GM21526 (cell line): ENCODE results near the gene ELFN2.
"Not testable (repeated sequence)": the region's sequence is repeated elsewhere in the genome, so short reads cannot be mapped to it uniquely, and the experiment has no call there.

ENCODE experiments used
- ATAC-seq: cut with Tn5 transposase; IDR thresholded peaks from one replicate; pipeline ENCODE4 v1.9.1; 2021; ENCODE audit warnings: moderate library complexity; ENCODE audit not compliant: unreplicated experiment, low FRiP score

ELFN2 gene

DNA sequence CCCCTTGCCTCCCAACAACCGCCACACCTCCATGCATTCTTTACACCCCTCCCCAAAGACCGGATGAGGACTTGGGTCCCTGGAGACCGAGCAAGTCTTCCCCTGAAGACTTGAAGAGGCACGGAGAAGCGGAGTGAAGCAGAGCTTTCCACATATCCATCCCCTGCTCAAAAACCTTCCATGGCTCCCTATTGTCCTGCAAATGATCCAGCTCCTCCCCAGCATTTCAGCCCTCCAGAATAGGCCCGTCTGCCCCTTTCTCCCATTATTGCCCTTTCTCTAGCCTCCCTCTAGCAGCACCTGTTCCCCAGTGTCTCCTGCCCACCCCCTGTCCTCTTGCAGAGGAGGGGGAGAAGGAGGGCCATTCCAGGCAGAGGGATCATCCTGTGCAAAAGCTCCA lies 85.2 kb downstream of the ELFN2 start:
- ATAC-seq, result no peak

DNA sequence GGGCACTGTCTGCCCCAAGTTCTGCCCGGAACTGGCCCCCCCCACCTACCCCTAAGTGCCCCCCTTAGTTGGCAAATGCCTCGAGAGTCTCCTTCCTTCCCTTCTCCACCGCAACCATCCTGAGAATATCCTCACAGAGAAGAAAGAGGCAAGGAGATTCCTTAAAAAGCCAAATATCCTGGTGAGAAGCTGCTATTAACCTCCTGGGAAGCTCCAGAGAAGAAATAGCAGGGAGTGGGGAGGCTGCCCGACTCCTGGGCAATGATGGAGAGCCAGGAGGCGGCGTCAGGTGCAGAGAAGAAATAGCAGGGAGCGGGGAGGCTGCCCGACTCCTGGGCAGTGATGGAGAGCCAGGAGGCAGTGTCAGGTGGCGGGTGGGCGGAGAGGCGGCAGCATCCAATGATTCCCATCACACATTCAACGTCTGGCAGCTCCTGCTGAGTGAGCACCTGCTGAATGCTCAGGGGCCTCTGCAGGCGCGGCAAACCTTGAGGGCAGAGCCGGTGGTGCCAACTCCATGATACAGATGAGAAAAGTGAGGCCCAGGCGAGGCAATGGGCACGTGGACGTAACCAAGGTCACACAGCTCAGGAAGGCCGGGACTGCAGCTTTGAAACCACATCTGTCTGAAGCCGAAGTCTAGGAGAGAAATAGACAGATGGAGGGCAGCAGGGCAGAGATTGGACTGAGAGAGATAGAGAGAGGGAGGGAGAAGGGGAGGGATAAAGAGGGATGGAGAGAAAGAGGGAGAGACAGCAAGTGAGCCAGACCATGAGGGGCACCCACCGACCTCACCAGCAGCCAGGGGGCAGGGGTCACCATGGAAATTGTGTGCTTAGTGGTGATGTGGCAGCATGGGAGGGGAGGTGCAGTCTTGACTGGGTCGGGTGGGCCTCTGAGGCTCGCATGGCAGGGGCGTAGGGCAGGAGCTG lies 86.7 kb downstream of the ELFN2 start:
- ATAC-seq, result no peak

DNA sequence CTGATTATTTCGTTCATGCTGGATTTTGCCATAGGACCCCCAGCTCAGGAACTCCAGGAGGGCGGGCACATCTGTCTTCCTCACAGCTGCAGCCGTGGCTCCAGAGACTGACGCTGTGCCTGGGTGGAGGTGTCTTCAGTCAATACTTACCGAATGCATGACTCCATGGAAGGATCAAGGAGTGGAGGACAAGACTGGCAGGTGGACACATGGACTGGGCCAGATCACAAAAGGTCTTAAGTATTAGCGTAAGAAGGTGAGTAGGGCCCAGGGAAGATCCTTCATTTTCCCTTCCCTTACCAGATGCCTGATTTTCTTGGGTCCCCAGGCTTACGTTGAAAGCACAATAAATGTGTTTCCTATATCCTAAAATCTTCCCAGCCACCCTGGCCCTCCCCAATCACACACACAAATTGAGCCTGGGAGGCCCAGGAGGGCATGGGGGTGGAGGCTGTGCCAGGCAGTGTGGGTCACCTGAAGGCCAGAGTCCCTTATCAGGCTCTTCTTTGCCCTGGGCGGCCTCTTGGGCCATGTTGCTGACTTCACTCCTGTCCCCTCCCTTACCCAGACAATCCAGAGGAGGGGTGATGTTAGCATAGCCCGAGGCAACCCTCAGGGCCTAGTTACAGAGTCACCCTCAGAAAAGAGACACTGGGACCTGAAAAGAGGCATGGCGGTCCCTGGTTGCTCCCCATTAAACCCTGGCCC lies 88.6 kb downstream of the ELFN2 start:
- no peak for ATAC-seq

DNA sequence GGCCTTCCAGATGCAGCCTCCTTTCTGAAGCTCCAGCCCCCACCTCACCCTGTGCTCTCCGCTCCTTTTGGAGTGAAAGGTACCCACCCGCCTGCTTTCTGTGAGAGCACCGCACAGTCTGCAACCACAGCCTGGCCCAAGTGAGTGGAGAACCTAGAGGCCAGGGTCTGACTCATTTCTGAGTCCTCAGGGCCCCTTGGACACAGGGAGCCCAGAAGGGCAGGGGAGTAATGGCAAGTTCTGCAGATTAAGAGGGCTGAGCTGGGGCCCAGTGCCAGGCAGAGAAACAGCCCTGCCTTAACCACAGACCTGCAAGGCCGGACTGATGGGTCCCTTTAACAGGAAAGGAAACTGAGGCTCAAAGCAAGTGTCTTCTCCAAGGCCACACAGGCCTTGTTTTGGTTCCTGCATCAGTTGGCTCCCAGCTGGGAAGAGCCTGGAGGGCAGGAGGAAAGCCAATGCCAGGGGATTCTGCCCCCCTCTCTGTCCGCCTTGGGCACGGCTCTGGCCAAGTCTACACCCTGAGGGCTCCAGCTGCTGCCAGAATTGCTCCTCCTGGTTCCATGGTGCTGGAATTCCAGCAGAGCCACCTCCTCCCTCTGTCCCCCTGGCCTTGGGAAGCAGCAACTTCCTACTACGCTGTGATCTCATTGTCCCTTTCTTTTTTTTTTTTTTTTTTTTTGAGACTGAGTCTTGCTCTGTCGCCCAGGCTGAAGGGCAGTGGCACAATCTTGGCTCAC lies 89.9 kb downstream of the ELFN2 start:
- ATAC-seq, result no peak

DNA sequence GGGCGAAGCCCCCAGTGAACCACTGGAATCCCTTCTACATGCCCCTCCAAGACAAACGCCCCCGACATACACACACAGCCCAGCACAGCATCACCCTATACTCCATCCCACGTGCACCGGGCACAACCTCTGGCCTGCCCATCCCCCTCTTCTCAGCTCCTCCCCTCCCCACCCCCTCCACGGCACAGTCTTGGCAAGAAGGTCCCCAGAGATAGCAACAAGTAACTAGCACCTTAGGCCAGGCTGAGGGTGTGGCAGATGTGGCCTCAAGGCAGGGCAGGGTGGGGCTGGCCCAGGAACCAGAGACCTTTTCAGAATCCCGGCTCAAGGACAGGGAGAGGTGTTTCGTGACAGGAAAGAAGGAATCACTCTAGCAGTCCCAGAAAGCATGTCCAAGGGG lies 90.7 kb downstream of the ELFN2 start:
- no peak for ATAC-seq

DNA sequence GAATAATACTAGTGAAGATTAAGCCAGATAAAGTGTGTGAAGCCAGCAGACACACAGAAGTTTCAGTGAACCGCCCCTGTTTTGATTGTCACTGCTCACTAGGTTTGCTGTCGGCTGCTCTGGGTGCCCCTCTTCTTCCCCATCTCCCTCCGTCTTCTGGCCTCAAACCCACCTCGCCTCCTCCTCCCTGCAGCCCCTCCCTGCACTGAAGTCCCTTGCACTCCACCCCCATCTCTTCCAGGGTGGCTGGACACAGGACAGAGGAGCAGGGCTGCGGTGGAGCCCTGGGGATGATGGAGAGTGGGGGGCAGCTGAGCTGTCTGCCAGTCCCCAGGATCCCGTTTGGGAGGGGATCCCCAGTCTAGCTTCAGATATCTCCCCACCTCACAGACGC lies 91.5 kb downstream of the ELFN2 start:
- no peak for ATAC-seq

DNA sequence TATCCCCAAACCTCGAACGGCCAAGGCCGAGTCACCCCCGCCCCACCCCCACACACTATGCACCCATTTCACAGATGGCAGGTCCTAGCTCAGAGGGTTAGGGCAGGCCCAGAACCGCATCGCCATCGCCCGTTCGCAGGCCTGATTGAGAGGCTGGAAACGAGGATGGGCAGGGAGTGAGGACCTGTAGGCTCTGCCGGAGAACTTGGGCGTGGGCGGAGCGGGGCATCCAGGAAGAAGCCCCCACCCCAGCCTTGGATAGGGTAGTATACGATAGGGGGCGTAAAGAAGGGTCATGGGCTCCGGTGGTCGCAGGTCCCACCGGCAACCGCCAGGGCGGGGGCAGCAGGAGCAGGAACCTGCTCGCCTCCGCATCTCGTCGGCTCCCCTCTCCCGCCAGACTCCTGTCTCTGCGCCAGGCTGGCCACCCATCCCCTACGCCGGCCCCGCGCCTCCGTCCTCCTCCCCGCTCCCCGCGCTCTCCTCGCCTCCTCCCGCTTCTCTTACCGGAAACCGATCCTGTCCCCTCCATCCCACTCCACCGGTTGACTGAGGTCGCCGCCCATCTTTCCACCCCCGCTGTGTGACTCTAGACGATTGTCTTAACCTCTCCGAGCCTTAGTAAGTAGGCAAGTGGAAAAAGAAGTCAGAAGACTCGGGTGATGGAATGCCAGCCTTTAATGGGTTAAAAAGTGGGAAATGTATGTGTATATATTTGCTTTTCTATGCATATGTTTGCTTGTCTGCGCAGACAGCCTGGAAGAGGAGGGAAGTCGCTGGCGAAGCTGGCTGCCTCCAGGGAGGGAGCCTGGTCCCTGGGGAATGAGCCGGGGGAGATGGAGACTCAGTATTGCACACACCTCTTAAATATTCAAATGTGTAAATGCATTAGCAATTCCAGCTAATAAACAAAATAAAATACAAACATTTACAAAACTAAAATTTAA lies 92.1 kb downstream of the ELFN2 start:
- ATAC-seq, result no peak

DNA sequence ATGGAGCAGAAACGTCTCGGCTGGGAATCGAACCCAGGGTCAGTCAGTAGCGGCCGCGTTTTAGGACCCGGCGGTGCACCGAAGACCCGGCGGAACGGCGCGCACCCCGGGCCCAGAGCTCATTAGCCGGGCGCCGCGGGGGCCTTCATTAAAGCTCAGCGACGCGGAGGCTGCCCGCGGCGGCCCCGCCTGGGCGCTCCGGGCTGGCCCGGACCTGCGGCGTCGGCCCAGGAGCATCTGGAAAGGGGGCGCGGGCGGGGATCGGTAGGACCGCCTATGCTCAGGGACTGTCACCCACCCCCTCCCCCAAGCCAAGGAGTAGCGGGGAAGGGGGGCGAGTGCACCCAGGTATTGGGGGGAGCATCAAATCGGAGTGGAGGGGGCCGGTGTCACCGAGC lies 92.8 kb downstream of the ELFN2 start:
- ATAC-seq, result no peak

DNA sequence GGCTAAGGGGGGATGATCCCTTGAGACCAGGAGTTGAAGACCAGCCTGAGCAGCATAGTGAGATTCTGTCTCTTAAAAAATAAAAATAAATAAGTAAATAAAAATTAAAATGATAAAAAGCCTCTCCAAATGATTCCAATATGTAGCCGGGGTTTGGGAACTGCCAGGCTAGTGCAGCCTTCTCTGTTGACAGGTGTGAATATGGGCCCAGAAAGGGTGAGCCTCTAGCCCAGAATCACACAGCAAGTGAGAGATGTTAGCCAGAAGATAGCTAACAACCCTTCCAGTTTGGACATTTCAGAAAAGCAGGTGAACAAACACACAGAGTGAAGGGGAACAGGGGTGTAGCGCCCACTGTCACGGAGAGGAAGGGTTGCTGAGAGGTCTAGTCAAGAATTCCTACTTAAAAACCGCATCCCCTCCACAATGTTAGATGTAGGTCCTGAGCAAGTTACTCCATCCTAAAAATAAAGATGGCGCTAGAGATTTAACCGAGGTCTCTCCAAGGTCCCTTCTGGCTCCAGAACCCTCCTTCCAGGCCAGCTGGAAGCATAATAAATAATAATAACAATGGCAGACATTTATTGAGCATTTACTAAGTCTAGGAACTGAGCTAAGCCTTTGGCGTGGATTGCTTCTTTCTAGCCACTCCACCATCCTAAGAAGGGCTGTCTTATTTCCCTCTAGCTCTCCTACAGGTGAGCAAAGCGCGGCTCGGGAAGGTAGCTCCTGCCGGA lies 93.4 kb downstream of the ELFN2 start:
- ATAC-seq, result no peak

DNA sequence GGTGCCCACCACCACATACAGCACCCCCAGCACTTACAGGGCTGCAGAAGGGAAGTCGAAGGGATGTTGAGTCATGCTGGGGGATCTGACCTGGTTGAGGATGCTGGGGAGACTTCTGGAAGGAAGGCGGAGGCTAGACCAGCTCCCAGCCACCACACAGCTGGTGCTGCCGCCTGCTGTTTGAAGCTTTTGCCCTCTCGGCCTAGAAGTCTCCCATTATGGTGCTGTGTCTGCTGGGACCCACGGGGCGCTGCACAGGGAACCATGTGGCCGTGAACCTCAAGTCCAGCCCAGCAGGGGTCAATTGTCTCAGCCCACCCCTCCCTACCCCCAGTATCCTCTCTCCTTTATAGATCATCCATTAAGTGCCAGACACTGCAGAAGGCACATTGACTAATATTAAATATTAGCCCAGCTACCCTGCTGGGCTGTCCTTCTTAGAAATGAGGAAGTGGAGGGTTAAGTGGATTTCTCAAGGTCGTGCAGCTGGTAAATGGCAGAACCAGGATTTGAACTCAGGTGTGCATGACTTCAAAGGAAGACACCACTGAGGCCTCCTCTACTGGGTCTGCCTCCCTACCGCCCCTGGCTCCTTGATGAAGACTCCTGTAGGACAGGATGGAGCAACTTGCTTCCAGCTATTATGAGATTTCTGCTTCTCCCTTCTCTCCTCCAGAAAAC lies 95.3 kb downstream of the ELFN2 start:
- no peak for ATAC-seq

DNA sequence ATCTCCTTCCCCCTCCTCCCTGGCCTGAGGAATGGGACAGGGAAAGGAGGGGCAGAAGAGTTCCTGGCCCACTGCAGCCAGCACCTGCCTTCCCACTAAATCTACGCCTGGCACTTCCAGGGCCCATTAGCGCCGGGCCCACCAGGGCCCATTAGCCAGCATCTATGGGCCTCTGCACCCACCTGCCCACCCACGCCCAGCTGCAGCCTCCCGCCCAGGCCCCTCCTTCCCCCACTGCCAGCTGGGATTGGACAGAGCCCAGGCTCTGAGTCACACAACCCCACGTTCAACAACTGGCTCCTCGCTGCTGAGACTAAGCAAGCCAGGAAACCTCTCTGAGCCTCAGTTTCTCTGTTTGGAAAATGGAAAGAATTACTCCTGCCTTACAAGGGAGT lies 96.2 kb downstream of the ELFN2 start:
- no peak for ATAC-seq

DNA sequence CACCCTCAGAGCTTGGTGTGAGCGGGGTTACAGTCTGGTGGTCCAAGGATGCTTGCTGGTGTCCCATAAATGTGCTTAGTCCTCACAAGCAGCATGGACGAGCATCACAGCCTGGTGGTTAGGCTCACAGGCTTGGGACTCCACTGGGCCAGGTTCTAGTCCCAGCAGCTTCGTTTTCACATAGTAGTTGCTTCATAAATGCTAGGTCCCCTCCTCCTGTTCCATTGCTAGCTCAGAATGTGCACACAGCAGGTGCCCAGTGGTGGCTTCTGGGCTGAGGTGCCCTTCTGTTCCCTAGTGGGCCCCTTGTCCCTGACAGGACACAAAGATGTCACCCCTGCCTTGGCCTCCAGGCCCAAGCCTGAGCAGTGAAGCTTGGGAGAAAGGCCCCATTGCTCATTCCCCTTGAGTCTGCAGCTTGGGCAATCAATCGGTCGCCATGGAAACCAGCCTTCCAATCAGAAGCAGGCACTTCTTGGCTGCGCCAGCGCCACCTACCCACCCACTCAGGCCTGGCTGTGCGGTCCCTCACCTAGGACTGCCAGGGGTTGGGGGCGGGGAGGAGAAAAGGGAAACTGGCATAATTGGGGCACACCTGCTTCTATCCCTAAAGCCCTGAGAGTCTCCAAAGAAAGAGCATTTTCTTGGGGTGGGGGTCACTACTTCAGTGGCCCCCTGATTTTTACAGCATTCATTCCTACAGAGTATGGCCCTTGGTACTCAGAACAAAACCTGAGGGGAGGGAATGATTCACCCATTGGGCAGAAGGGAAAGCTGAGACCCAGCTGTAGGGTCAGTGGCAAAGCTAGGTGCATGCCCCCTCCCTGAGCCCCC lies 96.9 kb downstream of the ELFN2 start:
- no peak for ATAC-seq

DNA sequence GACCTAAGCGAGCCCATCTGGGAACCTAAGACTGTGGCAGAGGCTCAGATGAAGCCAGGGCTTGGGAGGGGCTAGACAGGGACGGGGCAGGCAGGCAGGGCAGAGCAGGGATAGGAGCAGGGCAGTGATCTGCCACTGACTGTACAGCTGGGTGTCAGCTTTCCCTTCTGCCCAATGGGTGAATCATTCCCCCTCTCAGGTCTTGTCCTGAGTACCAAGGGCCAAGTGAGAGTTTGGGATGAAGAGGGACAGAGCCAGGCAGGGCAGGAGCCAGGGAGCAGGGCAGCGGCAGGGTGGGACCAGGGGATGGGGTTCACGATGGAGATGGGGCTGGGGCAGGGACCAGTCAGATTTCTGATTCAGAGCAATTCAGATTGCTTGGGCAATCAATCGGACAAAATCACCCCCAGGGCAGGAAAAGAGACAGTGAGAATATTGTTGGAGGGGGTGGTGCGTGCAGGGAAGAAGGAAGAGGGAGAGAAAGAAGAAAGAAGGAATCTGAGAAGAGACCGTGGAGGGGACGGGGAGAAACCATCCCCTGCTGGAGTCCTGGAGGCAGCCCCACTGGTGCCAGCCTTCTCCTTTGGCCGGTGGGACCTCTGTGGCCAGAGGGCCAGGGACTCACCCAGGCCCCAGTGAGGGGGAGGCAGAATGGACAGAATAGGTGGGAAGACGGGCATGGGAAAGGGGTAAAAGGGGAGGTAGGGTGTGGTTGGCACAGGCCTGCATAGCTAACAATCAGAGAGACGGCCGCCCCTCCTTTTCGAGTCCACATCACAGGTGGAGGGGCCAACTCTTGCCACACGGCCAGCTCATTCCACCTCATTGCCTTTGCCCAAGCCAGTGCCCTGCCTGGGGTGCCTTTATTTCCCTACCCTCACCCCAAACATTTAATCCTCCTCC lies 97.8 kb downstream of the ELFN2 start:
- ATAC-seq, result no peak

DNA sequence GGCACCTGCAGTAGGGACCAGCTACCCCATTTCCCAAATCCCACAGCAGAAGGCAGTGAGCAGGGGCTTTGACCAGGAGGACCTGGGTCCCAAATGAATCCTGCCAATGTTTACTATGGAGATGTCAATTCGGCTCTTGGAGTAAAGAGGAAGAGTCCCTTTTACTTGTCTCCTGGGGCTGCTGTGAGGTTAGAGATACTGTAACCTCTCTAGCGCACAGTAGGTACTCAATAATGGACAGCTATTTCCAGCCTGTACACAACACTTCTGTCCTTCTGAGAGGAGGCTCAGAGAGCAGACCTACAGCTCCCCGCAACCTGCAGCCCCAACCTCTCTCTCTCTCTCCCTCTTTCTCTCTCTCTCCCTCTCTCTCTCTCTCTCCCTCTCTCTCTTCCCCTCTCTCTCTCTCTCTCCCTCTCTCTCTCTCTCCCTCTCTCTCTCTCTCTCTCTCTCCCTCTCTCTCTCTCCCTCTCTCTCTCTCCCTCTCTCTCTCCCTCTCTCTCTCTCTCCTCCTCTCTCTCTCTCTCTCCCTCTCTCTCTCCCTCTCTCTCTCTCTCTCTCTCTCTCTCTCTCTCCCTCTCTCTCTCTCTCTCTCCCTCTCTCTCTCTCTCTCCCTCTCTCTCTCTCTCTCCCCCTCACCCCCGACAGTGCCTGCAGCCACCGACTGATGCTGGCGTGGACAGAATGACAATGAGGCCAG lies 98.6 kb downstream of the ELFN2 start:
- ATAC-seq, result not testable (repeated sequence)

DNA sequence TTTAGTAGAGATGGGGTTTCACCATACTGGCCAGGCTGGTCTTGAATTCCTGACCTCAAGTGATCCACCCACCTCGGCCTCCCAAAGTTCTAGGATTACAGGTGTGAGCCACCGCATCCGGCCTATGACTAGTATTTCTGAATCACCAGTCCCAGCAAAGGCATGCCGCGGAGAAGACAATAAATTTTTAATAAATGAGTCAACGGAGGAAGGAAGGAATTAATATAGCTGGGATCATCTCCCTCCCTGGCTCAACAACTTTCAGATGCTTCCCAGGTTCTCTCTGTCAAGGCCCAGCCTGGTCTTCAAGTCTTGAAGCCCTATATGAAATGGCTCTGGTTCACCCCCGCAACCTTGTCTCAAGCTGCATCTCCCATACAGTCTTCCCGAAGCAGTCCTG lies 99.3 kb downstream of the ELFN2 start:
- no peak for ATAC-seq

DNA sequence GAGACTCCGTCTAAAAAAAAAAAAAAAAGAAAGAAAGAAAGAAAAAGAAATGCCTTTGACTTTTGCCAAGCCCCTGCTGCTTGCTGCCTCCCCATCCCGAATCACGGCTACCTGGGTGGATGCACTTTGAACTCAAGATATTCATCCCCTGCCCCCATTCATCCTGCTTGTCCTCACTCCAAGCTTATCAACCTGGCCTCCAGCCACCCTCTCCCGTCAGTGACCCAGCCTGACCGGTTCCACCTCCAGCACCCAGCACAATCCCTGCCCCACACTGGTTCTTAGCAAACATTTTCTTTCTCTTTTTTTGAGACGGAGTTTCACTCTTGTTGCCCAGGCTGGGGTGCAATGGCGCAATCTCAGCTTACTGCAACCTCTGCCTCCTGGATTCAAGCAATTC lies 100.6 kb downstream of the ELFN2 start:
- no peak for ATAC-seq

DNA sequence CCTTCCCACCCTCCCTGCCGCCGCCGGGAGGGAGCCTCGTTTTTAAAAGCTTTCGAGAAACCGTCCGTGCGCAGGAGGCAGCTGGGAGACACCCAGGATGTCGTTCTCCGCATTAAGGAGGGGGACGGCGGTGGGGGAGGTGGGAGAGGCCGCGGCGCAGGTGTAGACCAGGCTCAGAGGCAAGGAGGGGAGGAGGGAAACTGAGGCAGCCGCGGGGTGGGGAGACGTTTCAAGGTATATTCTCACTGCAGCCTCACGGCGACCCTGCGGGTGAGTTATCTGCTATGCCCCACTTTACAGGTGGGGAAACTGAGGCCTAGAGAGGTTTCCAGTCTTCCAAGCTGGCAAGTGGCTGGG lies 102.3 kb downstream of the ELFN2 start:
- ATAC-seq, result no peak
